Placental pericyte (primary cell): Measurements from ENCODE around the gene WDR45. TPM values are rescaled to one million over a fixed set of nuclear protein-coding genes. Genes with fewer than 3 reads are reported as not detected.

Source experiments
- small RNA-seq: library from RNA; depleted of rRNA; stranded (forward); fragments of <200 nt; gene quantifications from one replicate; pipeline ENCODE3, GENCODE V24; 2012; ENCODE audit warnings: low replicate concordance
- total RNA-seq: library from RNA; depleted of rRNA; stranded (reverse); fragments of >200 nt; gene quantifications from 2 replicates; pipeline ENCODE4 v1.2.3, GENCODE V29; 2012

WDR45 gene
- 65.3 and 152 TPM in 2 replicates for total RNA-seq

GRCh38 chrX:49079489-49080428 is at the start of gene WDR45:
Gene WDR45 (minus strand): TSS chrX:49079887. CDS start chrX:49078095, 1,792 bp downstream.

GRCh38 chrX:49073601-49074575 is 5.8 kb downstream of the WDR45 start, which contains the start of gene PRAF2:
Gene PRAF2 (minus strand): TSS chrX:49074002. CDS start chrX:49073987, 15 bp downstream.

GRCh38 chrX:49058794-49059193 is 20.9 kb downstream of the WDR45 start, which contains the start of gene CCDC120:
Gene CCDC120 (plus strand): TSS chrX:49058999. CDS start chrX:49062042, 3,043 bp downstream.

GRCh38 chrX:49043220-49043986 is 36.3 kb downstream of the WDR45 start, which contains the start of gene TFE3:
Gene TFE3 (minus strand): TSS chrX:49043357. CDS start chrX:49043226, 131 bp downstream.

Small RNA genes lying within 50 kb of the gene (small RNA-seq; reads per million reads assigned to genes)
- 0.13 reads per million for gene RNU4-52P

Other genes with a start within 250 kb of the WDR45 start
- gene PCSK1N, start 244.3 kb downstream of the WDR45 start, total RNA-seq = not detected in 2 replicates
- gene TIMM17B, start 182.1 kb downstream of the WDR45 start, total RNA-seq = 35.5 and 42.0 TPM in 2 replicates
- gene PQBP1, start 182.0 kb downstream of the WDR45 start, total RNA-seq = 56.7 and 94.3 TPM in 2 replicates
- 23.9 and 26.1 TPM in 2 replicates for gene SLC35A2, start 168.2 kb downstream of the WDR45 start, total RNA-seq
- gene PIM2, start 160.9 kb downstream of the WDR45 start, total RNA-seq = 13.2 and 19.3 TPM in 2 replicates
- gene OTUD5, start 122.3 kb downstream of the WDR45 start, total RNA-seq = 34.6 and 58.4 TPM in 2 replicates
- gene KCND1, start 108.0 kb downstream of the WDR45 start, total RNA-seq = under 0.01 and 0.14 TPM in 2 replicates
- 16.6 and 23.6 TPM in 2 replicates for gene GRIPAP1, start 77.6 kb downstream of the WDR45 start, total RNA-seq
- gene TFE3, start 36.5 kb downstream of the WDR45 start, total RNA-seq = 57.8 and 66.3 TPM in 2 replicates
- gene CCDC120, start 20.9 kb downstream of the WDR45 start, total RNA-seq = 0.57 and 1.1 TPM in 2 replicates
- 14.0 and 15.2 TPM in 2 replicates for gene PRAF2, start 5.9 kb downstream of the WDR45 start, total RNA-seq
- 17.8 and 19.9 TPM in 2 replicates for gene GPKOW, start 43.8 kb upstream of the WDR45 start, total RNA-seq
- 1.1 and 3.3 TPM in 2 replicates for gene MAGIX, start 82.9 kb upstream of the WDR45 start, total RNA-seq
- gene PLP2, start 92.0 kb upstream of the WDR45 start, total RNA-seq = 54.3 and 88.5 TPM in 2 replicates
- 5.0 and 6.3 TPM in 2 replicates for gene PRICKLE3, start 106.5 kb upstream of the WDR45 start, total RNA-seq
- under 0.01 and 0.29 TPM in 2 replicates for gene SYP, start 120.3 kb upstream of the WDR45 start, total RNA-seq
- gene CACNA1F, start 153.5 kb upstream of the WDR45 start, total RNA-seq = not detected in 2 replicates
- 12.0 and 20.9 TPM in 2 replicates for gene CCDC22, start 155.6 kb upstream of the WDR45 start, total RNA-seq
- gene FOXP3, start 184.8 kb upstream of the WDR45 start, total RNA-seq = not detected in 2 replicates
- 4.6 and 5.2 TPM in 2 replicates for gene PPP1R3F, start 189.9 kb upstream of the WDR45 start, total RNA-seq
- not detected in 2 replicates for gene GAGE10, start 223.8 kb upstream of the WDR45 start, total RNA-seq
- not detected in 2 replicates for gene GAGE12J, start 242.2 kb upstream of the WDR45 start, total RNA-seq